Activated CD8-positive, alpha-beta memory T cell treated with anti-CD3 and anti-CD28 coated beads for 36 hours (primary cell): ENCODE measurements around the gene ZNF76. TPM values are rescaled to one million over a fixed set of nuclear protein-coding genes. Genes with fewer than 3 reads are reported as not detected.

ENCODE experiments used
- CTCF ChIA-PET: fragments of 350-600 bp; sonication (Branson Sonifier 250); formaldehyde crosslinking; loops from one replicate; lab custom pipeline; 2021; ENCODE audit warnings: antibody characterized with exemption; lab: Charles Lee
- POLR2A ChIA-PET: fragments of 350-600 bp; sonication (Branson Sonifier 250); formaldehyde crosslinking; loops from one replicate; lab custom pipeline; 2021; ENCODE audit warnings: antibody characterized with exemption; lab: Charles Lee
- total RNA-seq, 2 experiments: library from RNA; stranded (reverse); gene quantifications; one replicate each; pipeline ENCODE4 v1.2.3, GENCODE V29; 2021

ZNF76 gene
- total RNA-seq, 2 experiments from 2014 or later: 33.0 to 33.7 TPM

DNA sequence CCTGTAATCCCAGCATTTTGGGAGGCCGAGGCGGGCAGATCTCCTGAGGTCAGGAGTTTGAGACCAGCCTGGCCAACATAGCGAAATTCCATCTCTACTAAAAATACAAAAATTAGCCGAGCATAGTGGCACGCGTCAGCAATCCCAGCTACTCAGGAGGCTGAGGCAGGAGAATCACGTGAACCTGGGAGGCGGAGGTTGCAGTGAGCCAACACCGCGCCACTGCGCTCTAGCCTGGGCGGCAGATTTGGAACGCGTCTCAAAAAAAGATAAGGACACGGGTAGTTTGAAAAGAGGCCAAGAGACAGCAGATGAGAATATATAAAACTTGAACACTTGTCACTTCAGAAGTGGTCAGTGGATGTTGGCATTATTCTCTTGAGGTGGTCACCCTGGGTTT is 47.6 kb downstream of the ZNF76 start:
- ChIA-PET POLR2A (interaction anchor here (0.7 kb wide), 1 partner anchor 30 kb away, joined by 4 read pairs; no protein-coding TSS in a partner anchor), CTCF (interaction anchor here (1.6 kb wide), 1 partner anchor 143 kb away, joined by 4 read pairs; no protein-coding TSS in a partner anchor)

- ChIA-PET CTCF (interaction anchor here (2.4 to 2.5 kb wide), 2 partner anchors 8 to 11 kb away, joined by 10 read pairs; partner anchors contain the start of gene DEF6), POLR2A (interaction anchor here (0.6 kb wide), 1 partner anchor 12 kb away, joined by 3 read pairs; no protein-coding TSS in a partner anchor)
Observed at GRCh38 chr6:35308543-35308942, 49.0 kb downstream of the ZNF76 start.

DNA sequence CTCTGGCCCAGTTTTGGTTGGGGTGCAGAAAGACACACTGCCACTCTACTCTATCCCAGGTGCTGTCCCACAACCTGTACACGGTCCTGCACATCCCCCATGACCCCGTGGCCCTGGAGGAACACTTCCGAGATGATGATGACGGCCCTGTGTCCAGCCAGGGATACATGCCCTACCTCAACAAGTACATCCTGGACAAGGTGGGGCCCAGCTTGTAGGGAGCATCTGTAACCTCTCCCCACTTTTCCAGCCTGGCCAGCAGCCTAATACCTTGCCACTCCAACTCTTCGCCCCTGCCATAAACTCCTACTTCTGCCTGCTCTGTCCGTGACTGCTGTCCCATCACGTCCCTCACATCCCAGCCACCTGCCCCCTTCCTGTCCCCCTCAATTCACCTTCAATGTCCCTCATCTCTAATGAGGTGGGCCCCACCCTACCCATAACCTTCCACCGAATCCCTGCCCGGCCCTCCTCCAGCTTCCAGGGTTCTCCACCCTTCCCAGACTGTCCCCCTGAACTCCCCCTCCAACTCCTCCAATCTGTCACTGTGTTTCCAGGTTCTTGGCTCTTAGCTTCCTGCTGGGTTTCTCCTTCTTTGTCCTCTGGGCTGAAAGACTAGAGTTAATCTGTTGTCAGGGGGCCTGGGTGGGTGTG is 50.2 kb downstream of the ZNF76 start:
- CTCF ChIA-PET: interaction anchor here (0.8 to 2.5 kb wide), 5 partner anchors 9 to 158 kb away, joined by 4 to 10 read pairs (median 8); partner anchors contain the start of genes DEF6 and RPL10A
- POLR2A ChIA-PET: interaction anchor here (0.5 to 0.7 kb wide), 3 partner anchors 12 to 1463 kb away, joined by 3 to 4 read pairs (median 3); partner anchors contain the start of gene DEF6

DNA sequence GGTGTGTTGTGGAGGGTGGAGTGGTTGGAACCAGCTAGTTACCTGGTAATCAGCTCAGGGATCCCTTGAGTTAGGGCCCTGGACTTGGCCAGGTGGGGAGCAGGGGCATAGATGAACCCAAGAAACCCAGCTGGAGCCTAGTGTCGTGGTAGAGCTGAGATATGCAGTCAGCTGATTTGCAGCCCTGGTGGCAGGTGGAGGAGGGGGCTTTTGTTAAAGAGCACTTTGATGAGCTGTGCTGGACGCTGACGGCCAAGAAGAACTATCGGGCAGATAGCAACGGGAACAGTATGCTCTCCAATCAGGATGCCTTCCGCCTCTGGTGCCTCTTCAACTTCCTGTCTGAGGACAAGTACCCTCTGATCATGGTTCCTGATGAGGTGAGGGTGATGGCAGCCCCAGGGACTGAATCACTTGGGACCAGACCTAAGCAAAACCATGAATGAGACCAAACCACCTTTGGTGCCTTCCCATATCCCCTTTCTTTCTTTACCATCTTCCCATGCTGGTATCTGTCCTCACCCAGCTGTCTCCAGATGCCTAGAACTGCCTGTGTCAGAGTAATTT is 50.8 kb downstream of the ZNF76 start:
- ChIA-PET CTCF (interaction anchor here (0.8 to 2.5 kb wide), 5 partner anchors 10 to 158 kb away, joined by 4 to 10 read pairs (median 8); partner anchors contain the start of genes DEF6 and RPL10A), POLR2A (interaction anchor here (0.5 to 0.7 kb wide), 3 partner anchors 13 to 1463 kb away, joined by 3 to 4 read pairs (median 3); partner anchors contain the start of gene DEF6)

DNA sequence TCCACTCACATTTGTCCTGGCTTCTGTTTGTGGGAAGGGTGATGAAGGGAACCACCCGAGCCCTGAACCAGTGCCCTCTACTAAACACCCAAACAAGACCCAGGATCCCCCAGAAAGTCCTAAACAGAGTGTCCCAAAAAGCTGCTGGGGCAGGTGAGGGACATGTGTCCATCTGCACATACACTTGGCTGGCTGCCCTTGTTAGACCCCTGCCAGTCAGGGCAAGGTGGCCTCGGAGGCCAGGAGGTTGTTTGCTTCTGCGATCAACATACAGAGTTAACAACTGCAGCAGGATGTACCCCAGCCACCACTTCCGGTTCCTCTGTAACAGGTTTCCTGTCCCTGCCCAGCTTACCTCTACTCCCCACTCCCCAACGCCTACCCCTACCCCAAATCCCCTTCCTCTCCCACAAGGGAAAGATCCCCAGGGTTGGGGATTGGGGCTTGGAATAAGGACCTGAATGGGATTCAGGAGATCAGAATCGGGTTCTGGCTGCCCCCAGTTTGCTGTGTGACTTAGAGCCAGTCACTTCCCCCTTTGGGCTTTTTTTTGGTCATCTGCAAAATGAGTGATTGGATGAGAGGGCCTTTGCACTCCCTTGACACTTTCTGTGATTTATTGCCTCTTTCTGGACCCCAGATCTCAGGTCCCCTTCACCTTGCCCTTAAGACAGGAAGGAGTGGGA is 52.0 kb downstream of the ZNF76 start:
- POLR2A ChIA-PET: interaction anchor here (1.6 kb wide), 2 partner anchors 9 to 53 kb away, joined by 5 to 9 read pairs; partner anchors contain the start of gene ZNF76
- CTCF ChIA-PET: interaction anchor here (0.7 to 1.4 kb wide), 4 partner anchors 9 to 32 kb away, joined by 3 to 5 read pairs (median 4); partner anchors contain the start of gene DEF6

DNA sequence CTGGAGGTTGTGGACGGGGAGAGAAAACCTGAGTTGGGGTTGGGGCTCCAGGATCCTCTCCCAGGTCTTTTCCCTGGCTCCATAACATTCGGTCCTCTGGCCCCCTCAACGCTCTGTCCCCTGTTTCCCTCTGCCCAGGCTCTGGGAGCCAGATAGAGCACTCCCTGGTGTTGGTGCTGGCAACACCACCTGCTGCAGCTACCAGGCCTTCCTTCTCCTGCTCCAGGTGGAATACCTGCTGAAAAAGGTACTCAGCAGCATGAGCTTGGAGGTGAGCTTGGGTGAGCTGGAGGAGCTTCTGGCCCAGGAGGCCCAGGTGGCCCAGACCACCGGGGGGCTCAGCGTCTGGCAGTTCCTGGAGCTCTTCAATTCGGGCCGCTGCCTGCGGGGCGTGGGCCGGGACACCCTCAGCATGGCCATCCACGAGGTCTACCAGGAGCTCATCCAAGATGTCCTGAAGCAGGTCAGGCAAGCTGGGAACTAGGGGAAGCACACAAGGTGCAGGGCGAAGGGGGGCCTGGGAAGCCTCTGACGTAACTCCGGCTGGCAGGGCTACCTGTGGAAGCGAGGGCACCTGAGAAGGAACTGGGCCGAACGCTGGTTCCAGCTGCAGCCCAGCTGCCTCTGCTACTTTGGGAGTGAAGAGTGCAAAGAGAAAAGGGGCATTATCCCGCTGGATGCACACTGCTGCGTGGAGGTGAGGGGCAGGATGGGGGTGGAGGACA is 52.7 kb downstream of the ZNF76 start:
- CTCF ChIA-PET: interaction anchor here (0.7 to 1.4 kb wide), 3 partner anchors 9 to 32 kb away, joined by 3 to 5 read pairs (median 5); partner anchors contain the start of gene DEF6
- POLR2A ChIA-PET: interaction anchor here (1.6 kb wide), 2 partner anchors 9 to 53 kb away, joined by 5 to 9 read pairs; partner anchors contain the start of gene ZNF76

DNA sequence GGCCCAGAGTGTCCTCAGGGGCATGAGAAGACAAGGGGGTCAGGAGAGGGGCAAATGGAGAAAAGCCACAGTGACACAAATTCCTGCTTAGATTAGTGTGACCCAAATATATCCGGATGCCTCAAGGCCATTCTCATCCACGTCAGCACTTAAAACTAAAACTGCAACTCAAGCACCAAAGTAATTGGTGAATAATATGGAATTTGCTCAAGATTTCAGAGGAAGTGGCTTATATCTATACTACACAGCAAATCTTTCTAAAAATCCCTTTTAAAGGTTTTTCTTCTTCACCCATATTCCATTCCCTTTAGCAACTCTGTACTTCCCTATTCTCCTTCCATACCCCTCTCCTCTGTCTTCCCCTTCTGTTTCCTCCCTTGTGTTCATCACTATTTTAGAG is 53.3 kb downstream of the ZNF76 start:
- POLR2A ChIA-PET: interaction anchor here (1.6 kb wide), 2 partner anchors 10 to 54 kb away, joined by 5 to 9 read pairs; partner anchors contain the start of gene ZNF76
- CTCF ChIA-PET: interaction anchor here (1.2 kb wide), 1 partner anchor 10 kb away, joined by 5 read pairs; no protein-coding TSS in a partner anchor

- ChIA-PET CTCF (interaction anchor here (0.7 to 1.5 kb wide), 4 partner anchors 8 to 20 kb away, joined by 3 to 5 read pairs (median 3); partner anchors contain the start of gene DEF6), POLR2A (no interaction called here)
Observed at GRCh38 chr6:35317483-35318195, 58.1 kb downstream of the ZNF76 start.

DNA sequence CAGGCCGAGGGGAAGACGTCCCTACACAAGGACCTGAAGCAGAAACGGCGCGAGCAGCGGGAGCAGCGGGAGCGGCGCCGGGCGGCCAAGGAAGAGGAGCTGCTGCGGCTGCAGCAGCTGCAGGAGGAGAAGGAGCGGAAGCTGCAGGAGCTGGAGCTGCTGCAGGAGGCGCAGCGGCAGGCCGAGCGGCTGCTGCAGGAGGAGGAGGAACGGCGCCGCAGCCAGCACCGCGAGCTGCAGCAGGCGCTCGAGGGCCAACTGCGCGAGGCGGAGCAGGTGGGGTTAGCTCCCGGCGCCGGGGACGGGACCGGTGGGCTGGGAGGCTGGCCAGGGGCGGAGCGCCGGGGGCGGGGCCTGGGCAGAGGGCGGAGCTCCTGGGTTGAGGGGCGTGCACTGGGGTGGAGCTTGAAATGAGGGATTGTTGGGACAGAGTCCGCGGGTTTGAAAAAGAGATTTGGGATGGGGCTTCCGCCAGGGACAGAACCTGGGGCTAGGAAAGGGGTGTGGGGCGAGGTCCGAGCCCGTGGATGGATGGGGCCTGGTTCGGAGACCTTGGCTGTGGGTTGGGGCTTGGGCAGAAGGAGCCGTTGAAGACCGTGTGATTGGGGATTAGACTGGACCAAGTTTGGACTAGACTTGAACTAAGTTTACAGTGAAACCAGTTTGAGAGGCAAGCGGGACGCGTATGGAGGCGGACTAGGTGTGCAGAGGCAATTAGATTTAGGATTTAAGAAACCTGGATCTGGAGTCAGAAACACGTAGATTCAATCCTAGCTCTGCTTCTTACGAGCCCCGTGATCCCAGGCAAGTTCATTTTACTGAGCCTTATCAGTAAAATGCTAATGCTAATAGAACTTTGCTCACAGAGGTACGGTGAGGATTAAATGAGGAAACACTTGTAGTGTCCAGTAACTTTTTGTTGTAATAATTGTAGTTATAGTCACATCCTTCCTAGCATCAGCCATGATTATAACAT is 58.9 kb downstream of the ZNF76 start:
- ChIA-PET POLR2A (interaction anchor here (0.6 to 0.9 kb wide), 2 partner anchors 9 to 37 kb away, joined by 3 to 5 read pairs; no protein-coding TSS in a partner anchor), CTCF (interaction anchor here (0.9 to 1.5 kb wide), 3 partner anchors 10 to 21 kb away, joined by 3 to 5 read pairs (median 3); partner anchors contain the start of gene DEF6)

DNA sequence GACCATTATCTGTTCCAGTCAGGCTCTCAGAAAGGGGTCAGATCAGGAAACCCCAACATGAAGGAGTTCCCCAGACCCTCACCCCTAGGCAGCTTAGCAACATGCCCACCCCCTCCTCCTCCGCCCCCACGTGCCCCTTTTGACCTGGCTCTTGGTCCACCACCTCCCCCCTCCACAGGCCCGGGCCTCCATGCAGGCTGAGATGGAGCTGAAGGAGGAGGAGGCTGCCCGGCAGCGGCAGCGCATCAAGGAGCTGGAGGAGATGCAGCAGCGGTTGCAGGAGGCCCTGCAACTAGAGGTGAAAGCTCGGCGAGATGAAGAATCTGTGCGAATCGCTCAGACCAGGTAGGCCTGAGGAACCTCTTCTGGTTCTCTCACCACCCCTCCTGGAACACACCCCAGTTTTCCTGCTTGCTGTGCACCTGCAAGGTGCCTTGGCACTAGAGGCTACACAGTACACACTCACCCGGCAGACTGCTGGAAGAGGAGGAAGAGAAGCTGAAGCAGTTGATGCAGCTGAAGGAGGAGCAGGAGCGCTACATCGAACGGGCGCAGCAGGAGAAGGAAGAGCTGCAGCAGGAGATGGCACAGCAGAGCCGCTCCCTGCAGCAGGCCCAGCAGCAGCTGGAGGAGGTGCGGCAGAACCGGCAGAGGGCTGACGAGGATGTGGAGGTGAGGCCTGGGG is 60.0 kb downstream of the ZNF76 start:
- POLR2A ChIA-PET: no interaction called here

DNA sequence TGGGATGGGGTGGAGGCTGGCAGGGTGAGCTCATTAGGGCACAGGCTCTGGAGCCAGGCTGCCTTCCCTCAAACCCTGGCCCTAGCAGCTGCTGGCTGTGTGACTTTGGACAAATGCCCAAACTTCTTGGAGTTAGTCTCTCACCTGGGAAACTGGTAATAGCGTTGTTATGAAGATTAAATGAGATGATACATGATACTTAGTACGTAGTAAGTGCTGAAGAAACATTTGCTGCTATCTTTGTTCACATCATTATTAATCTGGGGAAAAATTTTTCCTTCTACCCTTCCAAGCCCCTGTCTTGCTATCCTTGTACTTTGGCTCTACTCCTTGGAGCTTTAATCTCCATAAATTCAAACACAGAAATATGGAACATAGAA is 60.5 kb downstream of the ZNF76 start:
- CTCF ChIA-PET: interaction anchor here (1.0 kb wide), 1 partner anchor 10 kb away, joined by 3 read pairs; no protein-coding TSS in a partner anchor
- POLR2A ChIA-PET: no interaction called here

More for the DNA sequence above, 60.0 kb downstream of the ZNF76 start:
- CTCF ChIA-PET: interaction anchor here (1.0 kb wide), 1 partner anchor 11 kb away, joined by 3 read pairs; no protein-coding TSS in a partner anchor

GRCh38 chr6:35321091-35321490 is 61.6 kb downstream of the ZNF76 start:
- ChIA-PET CTCF (no interaction called here), POLR2A (no interaction called here)

- ChIA-PET CTCF (interaction anchor here (0.6 to 9.2 kb wide), 10 partner anchors 10 to 140 kb away, joined by 3 to 92 read pairs (median 4); partner anchors contain the start of genes DEF6 and PPARD), POLR2A (interaction anchor here (0.6 to 1.0 kb wide), 2 partner anchors 9 to 666 kb away, joined by 3 to 4 read pairs; no protein-coding TSS in a partner anchor)
Observed at GRCh38 chr6:35327349-35328027, 68.0 kb downstream of the ZNF76 start.

- POLR2A ChIA-PET: interaction anchor here (0.6 to 1.0 kb wide), 2 partner anchors 10 to 665 kb away, joined by 3 to 4 read pairs; no protein-coding TSS in a partner anchor
Observed at GRCh38 chr6:35328108-35328723, 68.7 kb downstream of the ZNF76 start.

More at GRCh38 chr6:35328108-35328723, 68.7 kb downstream of the ZNF76 start:
- CTCF ChIA-PET: interaction anchor here (0.6 to 9.2 kb wide), 12 partner anchors 11 to 889 kb away, joined by 3 to 92 read pairs (median 4); partner anchors contain the start of genes DEF6 and PPARD
